Activated CD4-positive, alpha-beta T cell treated with anti-CD3 and anti-CD28 coated beads, Interleukin-2, amount 10 ng/mL, durations not matched to agents 24 days and 14 days (primary cell): ENCODE data around the gene ADGRG1. TPM values are rescaled to one million over a fixed set of nuclear protein-coding genes. Genes with fewer than 3 reads are reported as not detected.

ENCODE experiments used
- DNase-seq: peaks from one replicate; pipeline ENCODE4 v3.0.0; 2022
- H3K27ac Mint-ChIP-seq: one replicate; pipeline ENCODE4 v1.8.0; 2022; ENCODE audit warnings: mild to moderate bottlenecking, mixed read lengths
- H3K27me3 Mint-ChIP-seq: one replicate; pipeline ENCODE4 v1.8.0; 2022; ENCODE audit warnings: mixed read lengths
- H3K36me3 Mint-ChIP-seq: one replicate; pipeline ENCODE4 v1.8.0; 2022; ENCODE audit warnings: low read depth, mild to moderate bottlenecking, mixed read lengths
- H3K4me1 Mint-ChIP-seq: one replicate; pipeline ENCODE4 v1.8.0; 2021; ENCODE audit warnings: mixed read lengths
- H3K4me3 Mint-ChIP-seq: one replicate; pipeline ENCODE4 v1.8.0; 2022; ENCODE audit warnings: mild to moderate bottlenecking, moderate library complexity, mixed read lengths
- H3K9me3 Mint-ChIP-seq: one replicate; pipeline ENCODE4 v1.8.0; 2021; ENCODE audit warnings: mixed read lengths
- intact Hi-C: fragments of 100-400 bp; cut with micrococcal nuclease; formaldehyde crosslinking; loops from one replicate; pipeline ENCODE4 v1.15.1; 2023
- total RNA-seq: library from RNA; stranded (reverse); gene quantifications from 2 replicates; pipeline ENCODE4 v1.2.3, GENCODE V29; 2022

Gene ADGRG1
- total RNA-seq, 1 donor from 2014 or later = 4.8 TPM

DNA sequence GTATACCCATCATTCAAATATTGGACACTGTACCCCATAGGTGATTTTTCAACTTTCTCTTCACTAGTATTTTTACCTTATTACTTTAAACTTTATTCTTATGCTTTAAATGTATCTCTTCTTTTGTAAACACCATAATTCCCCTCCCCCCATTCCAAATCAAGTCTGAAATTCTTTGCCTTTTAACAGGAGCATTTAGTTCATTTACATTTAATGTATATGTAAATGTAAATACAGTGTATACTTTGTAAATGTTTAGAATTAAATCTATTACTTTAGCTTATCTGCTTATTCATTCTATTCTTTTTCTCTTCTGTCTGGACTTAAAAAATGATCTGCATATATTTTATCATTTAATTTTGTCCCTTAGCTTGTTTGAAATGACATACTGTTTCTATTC is 30.0 kb upstream of the ADGRG1 start:
- H3K36me3 Mint-ChIP-seq = peaks cover 16% of the 10 kb centered on the region
- peaks cover 36% of the 10 kb centered on the region for H3K4me1 Mint-ChIP-seq
- H3K4me3 Mint-ChIP-seq = no peak overlapping the region
- peaks cover 4% of the 10 kb centered on the region for H3K9me3 Mint-ChIP-seq
- H3K27me3 Mint-ChIP-seq = peaks cover 2% of the 10 kb centered on the region
- no peak overlapping the region for H3K27ac Mint-ChIP-seq
- intact Hi-C loops = no loop called here
- no peak for DNase-seq

DNA sequence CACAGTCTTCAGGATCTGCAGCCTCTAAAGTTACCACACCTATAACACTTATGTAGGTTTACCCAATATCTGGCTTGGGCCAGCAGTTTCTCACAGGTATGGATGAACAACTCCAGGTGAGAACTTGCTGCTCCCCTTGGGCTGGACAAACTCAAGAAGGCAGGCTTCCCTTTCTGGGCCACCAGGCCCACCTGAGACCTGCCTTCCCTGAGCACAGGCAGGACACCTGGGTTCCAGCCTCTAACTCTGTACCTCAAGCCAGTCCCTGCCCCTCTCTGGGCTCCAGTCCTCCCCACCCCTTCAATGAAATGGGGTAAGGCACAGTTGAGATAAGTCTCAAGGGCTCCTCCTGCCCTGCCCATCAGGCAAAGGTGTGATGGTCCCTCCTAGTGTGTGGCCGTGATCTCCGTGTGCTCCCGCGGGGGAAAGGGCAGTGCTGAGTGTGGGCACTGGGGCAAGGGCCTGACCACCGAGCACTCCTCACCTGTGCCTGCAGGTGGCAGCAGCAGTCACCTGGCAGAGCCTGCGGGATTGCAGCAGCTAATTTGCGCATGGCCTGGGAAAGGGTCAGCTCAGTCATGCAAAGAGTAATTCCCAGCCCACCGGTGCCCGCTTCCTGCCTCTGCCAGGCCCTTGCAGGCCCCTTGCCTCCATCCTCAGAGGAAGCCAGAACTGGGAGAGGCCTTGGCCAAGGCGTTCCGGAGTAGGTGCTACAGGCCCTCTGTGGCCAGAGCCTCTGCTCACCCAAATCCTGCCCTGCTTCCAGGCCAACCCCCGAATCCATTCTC is 28.2 kb upstream of the ADGRG1 start:
- intact Hi-C loops = loop anchor here (10.0 kb wide), 2 partner anchors 665 to 985 kb away; partner anchors contain the start of gene HERPUD1
- H3K4me1 Mint-ChIP-seq = peaks cover 41% of the 10 kb centered on the region
- H3K36me3 Mint-ChIP-seq = peaks cover 15% of the 10 kb centered on the region
- H3K27me3 Mint-ChIP-seq = peaks cover 3% of the 10 kb centered on the region
- no peak overlapping the region for H3K4me3 Mint-ChIP-seq
- peaks cover 4% of the 10 kb centered on the region for H3K9me3 Mint-ChIP-seq
- peak; percentile 80 for DNase-seq
- peak overlapping the region; percentile 95 for H3K27ac Mint-ChIP-seq

DNA sequence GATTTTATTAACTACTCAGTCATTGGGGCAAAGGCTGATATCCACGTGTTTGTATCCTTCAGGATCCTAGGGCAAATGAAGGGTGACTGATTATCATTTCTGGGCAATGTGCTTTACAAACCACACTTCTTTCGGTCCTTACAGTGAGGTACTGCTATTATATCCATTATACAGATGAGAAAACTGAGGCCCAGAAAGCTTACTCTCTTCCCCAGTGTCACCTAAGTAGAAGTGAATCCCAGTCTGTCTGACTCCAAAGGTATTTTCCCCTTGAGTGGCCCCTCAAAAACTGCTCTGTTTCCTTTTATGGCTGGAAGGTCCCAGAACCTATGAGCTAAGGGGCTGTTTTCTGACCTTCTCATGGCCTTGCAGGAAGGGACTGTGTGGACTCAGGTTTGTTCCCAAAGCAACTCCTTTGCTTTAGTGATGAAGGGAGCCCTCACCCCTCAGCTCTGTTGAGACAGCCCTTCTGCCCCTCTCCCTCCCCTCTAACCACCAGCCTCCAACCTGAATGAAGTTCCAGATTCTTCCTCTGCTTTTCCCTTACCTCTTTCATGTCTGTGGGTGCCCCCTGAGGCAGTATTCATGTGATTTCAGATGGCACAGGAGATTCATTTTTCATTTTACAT is 27.4 kb upstream of the ADGRG1 start:
- Mint-ChIP-seq H3K27ac (peak overlapping the region; percentile 95), H3K9me3 (no peaks in the 10 kb centered on the region), H3K4me1 (peaks cover 40% of the 10 kb centered on the region), H3K4me3 (peak overlapping the region; percentile 41), H3K36me3 (peaks cover 12% of the 10 kb centered on the region), H3K27me3 (peaks cover 3% of the 10 kb centered on the region)
- intact Hi-C loops = loop anchor here (10.0 kb wide), 2 partner anchors 666 to 986 kb away; partner anchors contain the start of gene HERPUD1
- no peak for DNase-seq

DNA sequence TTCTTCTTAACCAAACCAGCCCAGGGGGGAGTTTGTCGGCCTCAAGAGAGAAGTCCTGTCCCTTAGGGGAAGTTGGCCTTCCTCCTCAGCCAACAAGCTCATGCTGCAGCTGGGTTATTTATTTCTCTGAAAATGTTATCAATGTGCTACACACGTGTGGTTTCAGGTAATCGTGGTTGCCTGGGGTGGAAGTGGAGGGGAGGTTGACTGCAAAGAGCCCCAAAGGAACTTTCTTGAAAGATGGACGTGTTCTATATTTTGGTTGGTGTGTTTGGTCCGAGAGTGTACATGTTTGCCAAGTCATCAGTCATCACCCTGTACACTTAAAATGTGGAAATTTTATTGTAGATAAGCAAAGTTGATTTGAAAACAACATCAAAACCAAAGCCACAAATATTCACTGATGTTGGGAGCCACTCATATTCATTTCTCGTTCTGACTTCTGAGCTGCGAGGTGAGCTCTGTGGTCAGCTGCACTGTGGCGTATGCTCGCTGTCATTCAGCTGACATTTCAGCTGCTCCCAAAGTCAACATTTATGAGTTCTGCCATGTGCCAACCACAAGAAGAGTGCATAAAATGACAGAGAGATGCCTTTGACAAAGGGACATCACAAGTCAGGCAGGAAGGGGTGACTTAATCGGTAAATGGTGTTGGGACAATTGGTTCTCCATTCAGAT is 26.5 kb upstream of the ADGRG1 start:
- Mint-ChIP-seq H3K27me3 (peaks cover 3% of the 10 kb centered on the region), H3K4me1 (peaks cover 37% of the 10 kb centered on the region), H3K36me3 (peaks cover 9% of the 10 kb centered on the region), H3K4me3 (peak overlapping the region; percentile 61), H3K9me3 (no peaks in the 10 kb centered on the region), H3K27ac (peak overlapping the region; percentile 95)
- peak; percentile 91 for DNase-seq
- intact Hi-C loops = loop anchor here (1.0 to 10.0 kb wide), 8 partner anchors 8 to 987 kb away; partner anchors contain the start of genes CCDC102A, HERPUD1 and KATNB1

DNA sequence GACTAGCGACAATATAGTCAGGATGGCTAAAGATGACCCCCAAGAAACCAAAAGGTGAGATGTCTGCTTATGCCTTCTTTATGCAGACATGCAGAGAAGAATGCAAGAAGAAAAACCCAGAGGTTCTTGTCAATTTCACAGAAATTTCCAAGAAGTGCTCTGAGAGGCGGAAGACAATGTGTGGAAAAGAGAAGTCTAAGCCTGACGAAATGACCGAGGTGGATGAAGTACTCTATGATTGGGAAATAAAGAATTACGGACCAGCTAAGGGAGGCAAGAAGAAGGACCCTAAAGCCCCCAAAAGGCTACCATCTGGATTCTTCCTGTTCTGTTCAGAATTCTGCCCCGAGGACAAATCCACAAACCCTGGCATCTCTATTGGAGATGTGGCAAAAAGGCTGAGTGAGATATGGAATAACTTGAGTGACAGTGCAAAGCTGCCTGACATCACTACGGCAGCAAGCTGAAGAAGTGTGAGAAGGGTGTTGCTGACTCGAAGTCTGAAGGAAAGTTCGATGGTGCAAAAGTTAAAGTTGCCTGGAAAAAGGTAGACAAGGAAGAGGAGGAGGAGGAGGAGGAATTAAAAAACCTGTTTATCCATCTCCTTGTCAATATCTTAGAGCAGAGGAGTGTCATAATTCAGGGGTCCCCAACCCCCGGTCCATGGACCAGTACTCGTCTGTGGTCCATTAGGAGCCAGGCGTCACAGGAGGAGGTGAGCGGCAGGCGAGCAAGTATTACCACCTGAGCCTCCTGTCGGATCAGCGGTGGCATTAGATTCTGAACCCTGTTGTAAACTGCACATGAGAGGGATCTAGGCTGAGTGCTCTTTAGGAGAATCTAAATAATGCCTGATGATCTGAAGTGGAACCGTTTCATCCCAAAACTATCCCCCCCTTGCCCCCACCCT is 25.1 kb upstream of the ADGRG1 start:
- peak overlapping the region; percentile 55 for H3K27ac Mint-ChIP-seq

DNA sequence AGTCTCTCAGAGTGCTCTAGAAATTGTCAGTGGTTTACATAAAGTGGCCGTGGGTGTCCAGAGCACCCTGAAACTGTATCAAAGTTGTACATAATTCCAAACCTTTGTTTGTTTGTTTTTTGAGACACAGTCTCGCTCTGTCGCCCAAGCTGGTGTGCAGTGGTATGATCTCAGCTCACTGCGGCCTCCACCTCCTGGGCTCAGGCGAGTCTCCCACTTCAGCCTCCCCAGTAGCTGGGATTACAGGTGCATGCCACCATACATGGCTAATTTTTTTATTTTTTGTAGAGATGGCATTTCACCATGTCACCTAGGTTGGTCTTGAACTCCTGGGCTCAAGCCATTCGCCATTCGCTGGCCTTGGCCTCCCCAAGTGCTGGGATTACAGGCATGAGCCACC is 24.3 kb upstream of the ADGRG1 start:
- peaks cover 5% of the 10 kb centered on the region for H3K36me3 Mint-ChIP-seq
- intact Hi-C loops = loop anchor here (10.0 kb wide), 2 partner anchors 669 to 989 kb away; partner anchors contain the start of gene HERPUD1
- H3K4me1 Mint-ChIP-seq = peaks cover 46% of the 10 kb centered on the region
- H3K9me3 Mint-ChIP-seq = no peaks in the 10 kb centered on the region
- no peak overlapping the region for H3K4me3 Mint-ChIP-seq
- no peak for DNase-seq
- H3K27ac Mint-ChIP-seq = no peak overlapping the region
- peaks cover 3% of the 10 kb centered on the region for H3K27me3 Mint-ChIP-seq

More for the DNA sequence above, 25.1 kb upstream of the ADGRG1 start:
- H3K36me3 Mint-ChIP-seq = peaks cover 7% of the 10 kb centered on the region
- H3K4me3 Mint-ChIP-seq = peak overlapping the region; percentile 1
- intact Hi-C loops = loop anchor here (2.0 to 10.0 kb wide), 5 partner anchors 45 to 989 kb away; partner anchors contain the start of genes CCDC102A, HERPUD1 and KATNB1
- H3K27me3 Mint-ChIP-seq = peaks cover 3% of the 10 kb centered on the region
- H3K4me1 Mint-ChIP-seq = peaks cover 40% of the 10 kb centered on the region
- DNase-seq = no peak
- H3K9me3 Mint-ChIP-seq = no peaks in the 10 kb centered on the region

DNA sequence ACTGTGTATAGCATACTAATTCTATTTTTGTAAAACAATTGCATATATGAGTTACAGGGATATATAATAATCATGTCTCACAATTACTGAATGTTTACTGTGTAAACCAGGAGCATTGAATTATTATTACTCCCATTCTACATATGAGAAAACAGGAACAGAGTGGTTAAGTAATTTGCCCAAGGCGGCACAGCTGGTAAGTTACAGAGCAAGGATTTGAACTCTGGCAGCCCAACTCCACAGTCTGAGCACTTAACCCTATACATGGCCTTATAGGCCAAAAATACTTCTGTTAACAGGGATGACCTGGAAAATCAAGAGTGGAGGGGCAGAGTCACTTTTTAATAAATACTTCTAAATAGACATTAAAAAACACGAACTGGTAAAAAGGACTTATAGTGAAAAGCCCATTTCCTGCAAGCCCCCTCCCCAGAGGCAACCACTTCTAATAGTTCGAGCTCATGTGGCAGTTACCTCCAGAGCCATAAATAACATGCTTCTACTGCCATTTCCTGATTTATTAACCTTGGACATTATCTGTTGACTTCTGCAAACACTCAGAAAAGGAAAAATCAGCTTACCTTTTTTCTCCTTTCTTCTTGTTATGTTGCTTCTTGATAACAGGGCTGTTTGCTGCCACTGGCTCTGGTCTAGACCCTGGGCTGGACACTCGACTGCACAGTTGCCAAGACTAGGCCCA is 22.1 kb upstream of the ADGRG1 start:
- Mint-ChIP-seq H3K4me1 (peaks cover 59% of the 10 kb centered on the region), H3K27me3 (peaks cover 3% of the 10 kb centered on the region), H3K27ac (no peak overlapping the region), H3K4me3 (no peak overlapping the region), H3K9me3 (no peaks in the 10 kb centered on the region), H3K36me3 (peaks cover 2% of the 10 kb centered on the region)
- no peak for DNase-seq
- intact Hi-C loops = loop anchor here (10.0 kb wide), 2 partner anchors 671 to 991 kb away; partner anchors contain the start of gene HERPUD1

DNA sequence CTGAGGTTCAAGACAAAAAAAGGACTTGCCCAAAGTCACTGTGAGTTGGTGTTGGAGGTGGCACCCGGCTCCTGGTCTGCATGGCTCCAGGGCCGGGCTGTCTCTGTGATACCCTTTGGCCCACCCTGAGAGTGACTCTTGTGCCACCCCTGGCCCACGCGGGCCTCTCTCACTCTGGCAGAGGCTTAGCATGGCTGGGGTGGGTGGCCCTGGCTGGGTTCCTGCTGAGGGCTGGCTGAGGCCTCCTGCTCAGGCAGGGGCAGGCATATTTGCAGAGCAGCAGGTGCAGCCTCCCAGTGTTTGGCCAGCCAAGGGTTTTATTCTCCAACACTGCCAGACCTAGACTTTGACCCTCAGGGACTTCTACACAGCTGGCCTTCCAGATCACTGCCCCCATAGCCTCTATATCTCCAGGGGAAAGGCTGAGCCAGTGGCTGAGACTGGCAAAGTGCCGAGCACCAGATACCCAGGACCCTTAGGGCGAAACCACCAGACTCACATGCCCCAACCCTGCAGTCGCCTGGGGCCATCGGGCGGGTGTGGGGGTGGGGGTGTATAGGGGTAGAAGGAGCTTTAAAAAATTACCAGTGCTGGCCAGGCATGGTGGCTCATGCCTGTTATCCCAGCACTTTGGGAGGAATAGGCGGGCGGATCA is 21.5 kb upstream of the ADGRG1 start:
- Mint-ChIP-seq H3K27ac (no peak overlapping the region), H3K9me3 (no peaks in the 10 kb centered on the region), H3K36me3 (peaks cover 2% of the 10 kb centered on the region), H3K4me3 (no peak overlapping the region), H3K27me3 (peaks cover 3% of the 10 kb centered on the region), H3K4me1 (peaks cover 55% of the 10 kb centered on the region)
- intact Hi-C loops = loop anchor here (10.0 kb wide), 2 partner anchors 672 to 992 kb away; partner anchors contain the start of gene HERPUD1
- DNase-seq = no peak

DNA sequence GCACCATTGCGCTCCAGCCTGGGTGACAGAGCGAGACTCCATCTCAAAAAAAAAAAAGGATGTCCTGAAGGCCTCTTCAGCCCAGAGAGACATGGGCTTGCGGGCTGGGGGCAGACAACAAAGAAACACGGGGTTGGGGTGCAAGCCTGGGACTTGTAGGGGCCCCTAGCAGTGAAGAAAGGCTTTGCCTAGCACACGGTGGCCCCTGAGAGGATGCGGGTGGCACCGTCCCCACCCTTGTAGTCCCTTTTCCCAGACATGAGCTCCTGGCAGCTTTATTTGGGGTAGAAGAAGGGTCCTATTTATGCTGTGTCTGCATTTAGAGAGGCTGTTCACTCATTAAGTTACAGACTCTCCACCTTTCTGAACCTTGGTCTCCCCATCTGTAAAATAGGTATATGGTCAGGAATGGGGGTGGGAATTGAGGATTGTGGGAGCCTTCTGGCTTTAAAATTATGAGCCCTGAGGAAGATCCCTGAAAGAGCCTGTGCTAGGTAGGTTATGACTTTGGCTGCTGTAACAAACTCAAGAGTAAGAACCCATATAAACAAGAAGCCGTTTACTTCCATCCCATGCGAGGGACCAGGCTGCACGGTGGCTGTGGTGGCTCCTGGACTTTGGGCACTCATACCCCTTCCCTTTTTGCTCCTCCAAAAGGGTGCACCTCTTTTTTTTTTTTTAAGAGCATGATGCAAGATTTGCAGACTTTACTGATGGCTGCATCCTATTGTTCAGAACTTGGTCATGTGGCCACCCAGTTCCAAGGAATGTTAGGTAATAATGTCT is 20.6 kb upstream of the ADGRG1 start:
- Mint-ChIP-seq H3K36me3 (peaks cover 2% of the 10 kb centered on the region), H3K4me1 (peaks cover 47% of the 10 kb centered on the region), H3K9me3 (no peaks in the 10 kb centered on the region), H3K4me3 (no peak overlapping the region), H3K27me3 (peaks cover 3% of the 10 kb centered on the region), H3K27ac (peak overlapping the region; percentile 20)
- no peak for DNase-seq
- intact Hi-C loops = loop anchor here (2.0 to 10.0 kb wide), 3 partner anchors 31 to 993 kb away; partner anchors contain the start of gene HERPUD1

DNA sequence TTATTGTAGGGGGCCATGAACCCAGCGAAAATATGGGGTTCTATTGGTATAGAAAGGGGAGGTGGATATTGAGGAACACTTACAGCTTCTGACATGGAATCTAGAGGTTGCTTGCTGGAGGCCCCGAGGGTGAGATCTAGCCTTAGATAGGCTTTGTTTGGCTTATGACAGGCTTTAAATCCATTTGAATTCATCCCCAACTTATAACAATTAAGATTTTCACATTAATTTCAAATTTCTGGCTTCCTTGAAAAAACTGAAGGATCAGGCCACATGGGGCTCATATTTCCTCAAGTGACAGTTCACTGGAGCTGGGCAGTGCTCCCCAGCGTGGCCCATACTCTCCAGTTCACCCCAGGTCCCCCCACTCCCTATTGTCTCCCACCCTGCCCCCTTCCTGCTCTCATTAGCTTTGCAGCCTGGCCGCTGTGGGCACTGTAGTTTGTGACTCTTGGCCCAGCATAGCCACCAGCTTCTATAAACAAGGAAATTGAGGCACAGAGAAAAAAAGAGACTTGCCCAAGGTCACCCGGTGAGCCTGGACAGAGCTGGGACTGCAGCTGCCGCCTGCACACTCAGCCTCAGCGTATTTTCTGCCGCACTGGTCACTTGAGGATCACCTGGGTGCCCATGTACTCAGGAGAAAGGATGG is 19.8 kb upstream of the ADGRG1 start:
- peaks cover 40% of the 10 kb centered on the region for H3K4me1 Mint-ChIP-seq
- intact Hi-C loops = loop anchor here (1.0 to 10.0 kb wide), 5 partner anchors 17 to 994 kb away; partner anchors contain the start of gene HERPUD1
- DNase-seq = no peak
- H3K36me3 Mint-ChIP-seq = no peaks in the 10 kb centered on the region
- H3K4me3 Mint-ChIP-seq = no peak overlapping the region
- no peaks in the 10 kb centered on the region for H3K9me3 Mint-ChIP-seq
- no peaks in the 10 kb centered on the region for H3K27me3 Mint-ChIP-seq
- peak overlapping the region; percentile 98 for H3K27ac Mint-ChIP-seq
